Prostate gland (tissue), 2 donors: ENCODE results near the gene MIOS. TPM values are rescaled to one million over a fixed set of nuclear protein-coding genes. Genes with fewer than 3 reads are reported as not detected.

Experiments used
- DNase-seq: peaks from one replicate; pipeline ENCODE4 v3.0.0-alpha.2; 2019; ENCODE audit warnings: low spot score
- H3K27ac ChIP-seq, 2 donors: fragments of 200-600 bp; sonication (generic); 2 replicates each; pipeline ENCODE4 v1.5.1; 2017 to 2019
- H3K27me3 ChIP-seq: fragments of 200-600 bp; sonication (generic); replicated peaks from 2 replicates; pipeline ENCODE4 v1.5.1; 2019; ENCODE audit not compliant: insufficient read depth
- H3K36me3 ChIP-seq, 2 donors: fragments of 200-600 bp; sonication (generic); 1 replicate in 1 of 2; 2 replicates in 1 of 2; pipeline versions ENCODE4 v1.5.1 to v1.8.1; 2017 to 2019
- H3K4me1 ChIP-seq: fragments of 200-600 bp; sonication (generic); replicated peaks from 2 replicates; pipeline ENCODE4 v1.5.1; 2019
- H3K4me3 ChIP-seq, 2 donors: fragments of 200-600 bp; sonication (generic); 2 replicates each; pipeline ENCODE4 v1.5.1; 2017 to 2019
- H3K9me3 ChIP-seq: fragments of 200-600 bp; sonication (generic); 2 replicates; pipeline ENCODE4 v1.5.1; 2017
- CTCF ChIP-seq, 4 experiments: fragments of 200-600 bp in 2 of 4; fragments of 450-650 bp in 2 of 4; sonication (generic) in 2 of 4; IDR thresholded peaks; 1 replicate in 3 of 4; 2 replicates in 1 of 4; pipeline ENCODE4 v1.5.1; 2016 to 2019; ENCODE audit warnings: antibody characterized with exemption in 4 of 4, mild to moderate bottlenecking in 2 of 4, moderate library complexity in 2 of 4
- POLR2A ChIP-seq: fragments of 450-650 bp; IDR thresholded peaks from one replicate; pipeline ENCODE4 v1.6.1; 2016; ENCODE audit warnings: antibody characterized with exemption, mild to moderate bottlenecking
- POLR2AphosphoS5 ChIP-seq: sonication (generic); formaldehyde crosslinking; IDR thresholded peaks from one replicate; pipeline ENCODE4 v1.6.1; 2017; ENCODE audit warnings: antibody characterized with exemption
- WGBS: methylation state at CpG from one replicate; pipeline ENCODE4 v1.1.5; 2018; 5-methylcytosine and 5-hydroxymethylcytosine counted together
- intact Hi-C: fragments of 100-400 bp; cut with DNase I; formaldehyde crosslinking; loops from one replicate; pipeline ENCODE4 v1.14.2; 2022
- total RNA-seq, 2 donors: library from RNA; depleted of rRNA; stranded (reverse); fragments of >200 nt; gene quantifications; one replicate each; pipeline ENCODE4 v1.1.0, GENCODE V29; 2016

MIOS gene
- total RNA-seq, 2 donors from 2014 or later = 52.3 to 85.6 TPM

- Histone ChIP-seq H3K36me3 (no peaks in the 10 kb centered on the region), H3K9me3 (no peaks in the 10 kb centered on the region), H3K4me1 (peaks cover 4% of the 10 kb centered on the region), H3K27ac (peak overlapping the region; percentile 92 to 98), H3K4me3 (no peak overlapping the region), H3K27me3 (no peaks in the 10 kb centered on the region)
- peak; percentile 58 for TF ChIP-seq POLR2AphosphoS5
- no peak for TF ChIP-seq POLR2A
- WGBS = 29% methylated on average over 3 of the region's 3 CpGs
- intact Hi-C loops = loop anchor here (10.0 kb wide), 2 partner anchors 378 to 652 kb away; partner anchors contain the start of gene C1GALT1
- DNase-seq = peak; percentile 44
Measured at GRCh38 chr7:7562736-7563135, 3.9 kb upstream of the MIOS start.

GRCh38 chr7:7563269-7563668 is 3.4 kb upstream of the MIOS start:
- DNase-seq = peak; percentile 41
- Histone ChIP-seq H3K36me3 (no peaks in the 10 kb centered on the region), H3K27ac (peak overlapping the region; percentile 92 to 98), H3K27me3 (no peaks in the 10 kb centered on the region), H3K4me1 (peaks cover 4% of the 10 kb centered on the region), H3K9me3 (no peaks in the 10 kb centered on the region), H3K4me3 (no peak overlapping the region)
- WGBS = 40% methylated on average over 5 of the region's 5 CpGs
- intact Hi-C loops = loop anchor here (10.0 kb wide), 2 partner anchors 378 to 652 kb away; partner anchors contain the start of gene C1GALT1
- no peak for TF ChIP-seq CTCF (IDR thresholded peaks at IDR 0.05)
- peak; percentile 51 for TF ChIP-seq POLR2AphosphoS5

- H3K9me3 ChIP-seq = no peaks in the 10 kb centered on the region
- no peaks in the 10 kb centered on the region for H3K36me3 ChIP-seq
- peaks cover 4% of the 10 kb centered on the region for H3K4me1 ChIP-seq
- intact Hi-C loops = loop anchor here (10.0 kb wide), 2 partner anchors 379 to 651 kb away; partner anchors contain the start of gene C1GALT1
- H3K27ac ChIP-seq = peak overlapping the region; percentile 92 to 98
- no peaks in the 10 kb centered on the region for H3K27me3 ChIP-seq
- no peak for TF ChIP-seq CTCF (IDR thresholded peaks at IDR 0.05)
- TF ChIP-seq POLR2A = no peak
- DNase-seq = no peak
- no peak overlapping the region for H3K4me3 ChIP-seq
Measured at GRCh38 chr7:7563813-7564212, 2.9 kb upstream of the MIOS start.

GRCh38 chr7:7564323-7564780 is 2.3 kb upstream of the MIOS start:
- no peak overlapping the region for H3K4me3 ChIP-seq
- peaks cover 4% of the 10 kb centered on the region for H3K4me1 ChIP-seq
- peak; percentile 46 for TF ChIP-seq POLR2AphosphoS5
- no peak for TF ChIP-seq POLR2A
- intact Hi-C loops = loop anchor here (10.0 kb wide), 2 partner anchors 380 to 650 kb away; partner anchors contain the start of gene C1GALT1
- DNase-seq = no peak
- H3K36me3 ChIP-seq = no peaks in the 10 kb centered on the region
- H3K27ac ChIP-seq = peak overlapping the region; percentile 92 to 98
- H3K27me3 ChIP-seq = no peaks in the 10 kb centered on the region
- 68% methylated on average over 3 of the region's 3 CpGs for WGBS
- H3K9me3 ChIP-seq = no peaks in the 10 kb centered on the region

- TF ChIP-seq CTCF (IDR thresholded peaks at IDR 0.05) = no peak
- TF ChIP-seq POLR2A = no peak
- no peak for TF ChIP-seq POLR2AphosphoS5
- 94% methylated on average over 4 of the region's 4 CpGs for WGBS
- no peak overlapping the region for H3K4me3 ChIP-seq
- H3K9me3 ChIP-seq = no peaks in the 10 kb centered on the region
- intact Hi-C loops = loop anchor here (10.0 kb wide), 2 partner anchors 380 to 650 kb away; partner anchors contain the start of gene C1GALT1
- H3K36me3 ChIP-seq = no peaks in the 10 kb centered on the region
- DNase-seq = no peak
- H3K4me1 ChIP-seq = peaks cover 4% of the 10 kb centered on the region
- peak overlapping the region; percentile 92 to 98 for H3K27ac ChIP-seq
- H3K27me3 ChIP-seq = no peaks in the 10 kb centered on the region
Measured at GRCh38 chr7:7565018-7565680, 1.5 kb upstream of the MIOS start.
